Karpas-422 (cell line): Measurements from ENCODE around the gene TSEN34. TPM values are rescaled to one million over a fixed set of nuclear protein-coding genes. Genes with fewer than 3 reads are reported as not detected.

ENCODE experiments used
- DNase-seq: peaks from one replicate; pipeline ENCODE4 v3.0.0-alpha.2; 2015
- H2AFZ ChIP-seq: fragments of 200-600 bp; sonication (generic); 2 replicates; pipeline ENCODE4 v1.6.1; 2014; ENCODE audit warnings: antibody characterized with exemption, low read length, mixed read lengths
- H3K27ac ChIP-seq: fragments of 200-600 bp; sonication (generic); 2 replicates; pipeline ENCODE4 v1.5.1; 2014; ENCODE audit warnings: mild to moderate bottlenecking, low read length, moderate library complexity
- H3K27me3 ChIP-seq: fragments of 200-600 bp; sonication (generic); 2 replicates; pipeline ENCODE4 v1.6.1; 2014; ENCODE audit warnings: low read length, mixed read lengths
- H3K36me3 ChIP-seq: fragments of 200-600 bp; sonication (generic); 2 replicates; pipeline ENCODE4 v1.6.1; 2014; ENCODE audit warnings: low read length, mixed read lengths; ENCODE audit not compliant: insufficient read depth
- H3K4me1 ChIP-seq: fragments of 200-600 bp; sonication (generic); 2 replicates; pipeline ENCODE4 v1.6.1; 2014; ENCODE audit warnings: mild to moderate bottlenecking, low read length, mixed read lengths
- H3K4me2 ChIP-seq: fragments of 200-600 bp; sonication (generic); 2 replicates; pipeline ENCODE4 v1.6.1; 2014; ENCODE audit warnings: low read length, low read depth, mild to moderate bottlenecking; ENCODE audit not compliant: poor library complexity, severe bottlenecking
- H3K4me3 ChIP-seq: fragments of 200-600 bp; sonication (generic); 2 replicates; pipeline ENCODE4 v1.5.1; 2014; ENCODE audit warnings: mild to moderate bottlenecking, antibody characterized with exemption, low read length, mixed read lengths
- H3K79me2 ChIP-seq: fragments of 200-600 bp; sonication (generic); 2 replicates; pipeline ENCODE4 v1.6.1; 2014; ENCODE audit warnings: mild to moderate bottlenecking, low read length, mixed read lengths
- H3K9ac ChIP-seq: fragments of 200-600 bp; sonication (generic); 2 replicates; pipeline ENCODE4 v1.6.0; 2014; ENCODE audit warnings: low read length
- H3K9me2 ChIP-seq: fragments of 200-600 bp; sonication (generic), shearing (Covaris generic); replicated peaks from 2 replicates; pipeline ENCODE4 v1.6.0; 2014; ENCODE audit warnings: mild to moderate bottlenecking, low read length, moderate library complexity; ENCODE audit not compliant: insufficient read depth
- H3K9me3 ChIP-seq: fragments of 300-700, 200-600 bp; sonication (generic); 2 replicates; pipeline ENCODE4 v1.6.1; 2014; ENCODE audit warnings: low read length, mixed read lengths
- H4K20me1 ChIP-seq: fragments of 200-600 bp; sonication (generic); 2 replicates; pipeline ENCODE4 v1.6.1; 2014; ENCODE audit warnings: mild to moderate bottlenecking, antibody characterized with exemption, low read length, low read depth; ENCODE audit not compliant: insufficient read depth
- total RNA-seq: library from RNA; depleted of rRNA; stranded (reverse); fragments of >200 nt; shearing (Covaris generic); gene quantifications from 2 replicates; pipeline ENCODE4 v1.2.3, GENCODE V29; 2014; ENCODE audit warnings: low replicate concordance

TSEN34 gene
- total RNA-seq, 1 experiment from 2014 or later = 28.1 TPM

GRCh38 chr19:54196536-54196935 lies 5.4 kb downstream of the TSEN34 start:
- no peak overlapping the region for H3K9ac ChIP-seq
- H4K20me1 ChIP-seq = peaks cover 5% of the 10 kb centered on the region
- H3K9me2 ChIP-seq = no peaks in the 10 kb centered on the region
- no peaks in the 10 kb centered on the region for H3K9me3 ChIP-seq
- peaks cover 18% of the 10 kb centered on the region for H3K36me3 ChIP-seq
- DNase-seq = no peak
- H3K4me1 ChIP-seq = peaks cover 27% of the 10 kb centered on the region
- no peaks in the 10 kb centered on the region for H3K27me3 ChIP-seq
- no peak overlapping the region for H3K4me2 ChIP-seq
- H3K4me3 ChIP-seq = no peak overlapping the region
- H2AFZ ChIP-seq = no peak overlapping the region
- H3K27ac ChIP-seq = no peak overlapping the region
- H3K79me2 ChIP-seq = peaks cover 29% of the 10 kb centered on the region

GRCh38 chr19:54197121-54197520 lies 6.0 kb downstream of the TSEN34 start:
- no peak overlapping the region for H3K27ac ChIP-seq
- H3K27me3 ChIP-seq = no peaks in the 10 kb centered on the region
- no peak overlapping the region for H2AFZ ChIP-seq
- H3K4me1 ChIP-seq = peaks cover 29% of the 10 kb centered on the region
- no peak for DNase-seq
- peaks cover 29% of the 10 kb centered on the region for H3K79me2 ChIP-seq
- no peak overlapping the region for H3K4me3 ChIP-seq
- H3K4me2 ChIP-seq = no peak overlapping the region
- H4K20me1 ChIP-seq = peaks cover 11% of the 10 kb centered on the region
- no peaks in the 10 kb centered on the region for H3K9me3 ChIP-seq
- no peaks in the 10 kb centered on the region for H3K9me2 ChIP-seq
- no peak overlapping the region for H3K9ac ChIP-seq
- peaks cover 24% of the 10 kb centered on the region for H3K36me3 ChIP-seq

DNA sequence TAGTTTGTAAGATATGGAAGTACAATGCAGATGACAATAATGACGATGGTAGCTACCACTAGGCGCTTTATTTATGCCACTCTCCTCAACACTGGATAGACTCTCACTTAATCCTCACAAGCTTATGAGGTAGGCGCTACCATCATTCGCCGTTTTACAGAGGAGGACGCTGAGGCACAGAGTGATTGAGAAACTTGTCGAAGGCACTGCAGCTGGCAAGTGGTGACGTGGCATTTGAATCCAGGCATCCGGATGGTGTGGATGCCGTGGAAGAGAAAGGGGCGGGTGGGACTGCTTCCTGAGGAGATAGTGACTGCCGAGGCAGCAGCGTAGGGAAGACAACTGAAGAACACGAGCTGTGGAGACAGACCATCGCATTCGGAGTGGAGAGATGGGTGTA lies 8.3 kb downstream of the TSEN34 start:
- H3K9me2 ChIP-seq = no peaks in the 10 kb centered on the region
- peak overlapping the region; percentile 85; the same call in 1 of the 2 replicates for H3K4me3 ChIP-seq
- no peaks in the 10 kb centered on the region for H3K27me3 ChIP-seq
- no peak for DNase-seq
- H3K27ac ChIP-seq = no peak overlapping the region
- peaks cover 29% of the 10 kb centered on the region for H3K4me1 ChIP-seq
- peak overlapping the region; percentile 71; the same call in 1 of the 2 replicates for H3K9ac ChIP-seq
- peaks cover 35% of the 10 kb centered on the region for H3K79me2 ChIP-seq
- H4K20me1 ChIP-seq = peaks cover 34% of the 10 kb centered on the region
- no peaks in the 10 kb centered on the region for H3K9me3 ChIP-seq
- peak overlapping the region; percentile 90 for H3K4me2 ChIP-seq
- peaks cover 34% of the 10 kb centered on the region for H3K36me3 ChIP-seq
- H2AFZ ChIP-seq = no peak overlapping the region

GRCh38 chr19:54201172-54201701 lies 10.1 kb downstream of the TSEN34 start:
- peak overlapping the region; percentile 69 for H3K27ac ChIP-seq
- H2AFZ ChIP-seq = no peak overlapping the region
- DNase-seq = no peak
- no peaks in the 10 kb centered on the region for H3K9me3 ChIP-seq
- peaks cover 29% of the 10 kb centered on the region for H3K4me1 ChIP-seq
- H3K9me2 ChIP-seq = no peaks in the 10 kb centered on the region
- H3K79me2 ChIP-seq = peaks cover 47% of the 10 kb centered on the region
- peak overlapping the region; percentile 90 for H3K4me2 ChIP-seq
- peak overlapping the region; percentile 71 for H3K9ac ChIP-seq
- peaks cover 52% of the 10 kb centered on the region for H4K20me1 ChIP-seq
- no peaks in the 10 kb centered on the region for H3K27me3 ChIP-seq
- peak overlapping the region; percentile 85 for H3K4me3 ChIP-seq
- peaks cover 51% of the 10 kb centered on the region for H3K36me3 ChIP-seq

DNA sequence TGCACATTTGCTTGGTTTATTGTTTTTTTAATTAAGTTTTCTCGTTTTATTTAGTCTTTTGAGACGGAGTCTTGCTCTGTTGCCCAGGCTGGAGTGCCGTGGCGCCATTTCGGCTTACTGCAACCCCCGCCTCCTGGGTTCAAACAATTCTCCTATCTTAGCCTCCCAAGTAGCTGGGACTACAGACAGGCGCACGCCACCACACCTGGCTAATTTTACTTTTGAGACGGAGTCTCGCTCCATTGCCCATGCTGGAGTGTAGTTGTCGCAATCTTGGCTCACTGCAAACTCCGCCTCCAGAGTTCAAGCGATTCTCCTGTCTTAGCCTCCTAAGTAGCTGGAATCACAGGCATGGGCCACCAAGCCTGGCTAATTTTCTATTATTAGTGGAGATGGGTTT lies 10.9 kb downstream of the TSEN34 start:
- Histone ChIP-seq H3K79me2 (peaks cover 47% of the 10 kb centered on the region), H3K9ac (peak overlapping the region; percentile 71), H3K9me3 (no peaks in the 10 kb centered on the region), H3K4me3 (peak overlapping the region; percentile 85), H4K20me1 (peaks cover 58% of the 10 kb centered on the region), H3K27me3 (no peaks in the 10 kb centered on the region), H3K9me2 (no peaks in the 10 kb centered on the region), H3K27ac (peak overlapping the region; percentile 69; the same call in 1 of the 2 replicates), H2AFZ (no peak overlapping the region), H3K4me1 (peaks cover 29% of the 10 kb centered on the region), H3K4me2 (peak overlapping the region; percentile 90), H3K36me3 (peaks cover 57% of the 10 kb centered on the region)
- DNase-seq = peak; percentile 42

DNA sequence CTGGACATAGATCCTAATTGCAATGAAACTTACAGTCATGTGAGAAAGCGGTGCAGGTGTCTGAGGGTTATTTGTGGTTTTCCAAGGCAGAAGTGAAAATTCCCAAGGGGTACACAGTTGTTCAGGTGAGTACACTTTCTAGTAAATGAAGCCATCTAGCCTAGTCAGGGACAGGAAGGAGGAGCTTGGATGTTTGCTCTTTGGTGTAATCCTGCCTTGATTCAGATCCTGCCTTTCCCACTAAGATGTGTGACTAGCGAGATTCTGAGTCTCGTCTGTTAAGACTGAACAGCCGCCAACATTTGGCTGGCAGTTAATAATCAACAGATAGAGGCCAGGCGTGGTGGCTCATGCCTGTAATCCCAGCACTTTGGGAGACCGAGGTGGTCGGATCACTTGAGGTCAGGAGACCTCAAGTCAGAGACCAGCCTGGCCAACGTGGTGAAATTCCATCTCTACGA lies 12.1 kb downstream of the TSEN34 start:
- peaks cover 66% of the 10 kb centered on the region for H4K20me1 ChIP-seq
- peaks cover 47% of the 10 kb centered on the region for H3K79me2 ChIP-seq
- no peaks in the 10 kb centered on the region for H3K27me3 ChIP-seq
- peak overlapping the region; percentile 71; the same call in 1 of the 2 replicates for H3K9ac ChIP-seq
- H3K9me2 ChIP-seq = no peaks in the 10 kb centered on the region
- H3K36me3 ChIP-seq = peaks cover 65% of the 10 kb centered on the region
- H3K4me3 ChIP-seq = no peak overlapping the region
- no peak overlapping the region for H3K27ac ChIP-seq
- H3K9me3 ChIP-seq = no peaks in the 10 kb centered on the region
- H3K4me1 ChIP-seq = peaks cover 29% of the 10 kb centered on the region
- no peak for DNase-seq
- no peak overlapping the region for H2AFZ ChIP-seq
- H3K4me2 ChIP-seq = peak overlapping the region; percentile 90

GRCh38 chr19:54204767-54205468 lies 13.8 kb downstream of the TSEN34 start:
- H3K27me3 ChIP-seq = no peaks in the 10 kb centered on the region
- DNase-seq = no peak
- peaks cover 65% of the 10 kb centered on the region for H3K36me3 ChIP-seq
- H2AFZ ChIP-seq = no peak overlapping the region
- peaks cover 21% of the 10 kb centered on the region for H3K4me1 ChIP-seq
- H3K4me2 ChIP-seq = no peak overlapping the region
- H3K4me3 ChIP-seq = no peak overlapping the region
- H3K9me3 ChIP-seq = no peaks in the 10 kb centered on the region
- H3K79me2 ChIP-seq = peaks cover 47% of the 10 kb centered on the region
- no peak overlapping the region for H3K27ac ChIP-seq
- H4K20me1 ChIP-seq = peaks cover 77% of the 10 kb centered on the region
- H3K9ac ChIP-seq = no peak overlapping the region
- no peaks in the 10 kb centered on the region for H3K9me2 ChIP-seq

DNA sequence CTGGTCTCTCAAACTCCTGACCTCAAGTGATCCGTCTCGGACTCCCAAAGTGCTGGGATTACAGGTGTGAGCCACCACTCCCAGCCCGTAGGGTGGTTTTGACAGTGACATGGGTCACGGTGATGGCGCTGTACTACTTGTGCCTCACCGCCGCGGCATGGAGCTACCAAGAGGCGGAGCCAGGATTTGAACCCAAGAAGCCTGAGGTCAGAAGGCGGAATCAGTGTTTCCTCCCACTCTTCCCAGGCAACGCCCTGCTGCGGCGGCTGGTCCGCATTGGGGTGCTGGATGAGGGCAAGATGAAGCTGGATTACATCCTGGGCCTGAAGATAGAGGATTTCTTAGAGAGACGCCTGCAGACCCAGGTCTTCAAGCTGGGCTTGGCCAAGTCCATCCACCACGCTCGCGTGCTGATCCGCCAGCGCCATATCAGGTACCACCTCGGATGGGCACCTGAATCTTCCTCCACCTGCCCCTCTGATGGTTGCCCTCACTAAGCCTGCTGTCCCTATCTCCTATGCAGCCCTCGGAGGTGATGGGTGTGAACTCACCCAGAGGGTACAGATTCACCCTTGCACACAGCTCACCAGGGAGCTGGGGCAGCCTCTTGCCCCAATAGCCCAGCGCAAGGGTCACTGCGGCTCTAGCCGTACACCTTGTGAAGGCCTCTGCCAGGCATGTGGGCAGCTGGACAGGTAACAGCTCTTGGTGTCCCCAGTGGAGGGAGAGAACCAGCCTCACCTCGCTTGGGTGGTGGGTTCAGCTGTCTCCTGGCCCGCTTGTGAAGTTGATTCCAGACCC lies 15.1 kb downstream of the TSEN34 start:
- H3K4me2 ChIP-seq = no peak overlapping the region
- H3K9ac ChIP-seq = no peak overlapping the region

More for the DNA sequence above, 15.1 kb downstream of the TSEN34 start:
- Histone ChIP-seq H3K36me3 (peaks cover 62% of the 10 kb centered on the region), H3K4me3 (no peak overlapping the region), H3K79me2 (peaks cover 44% of the 10 kb centered on the region), H3K27me3 (no peaks in the 10 kb centered on the region), H3K9me3 (no peaks in the 10 kb centered on the region), H3K9me2 (no peaks in the 10 kb centered on the region), H3K27ac (no peak overlapping the region), H2AFZ (no peak overlapping the region), H3K4me1 (peaks cover 18% of the 10 kb centered on the region), H4K20me1 (peaks cover 75% of the 10 kb centered on the region)
- DNase-seq = peak; percentile 39
